Measurements from ENCODE around the gene CLN3. TPM values are rescaled to one million over a fixed set of nuclear protein-coding genes. Genes with fewer than 3 reads are reported as not detected.

CLN3 gene
- total and polyA plus RNA-seq, 4 experiments from 2014 or later = 16.8 to 63.6 (median 47.9) TPM

DNA sequence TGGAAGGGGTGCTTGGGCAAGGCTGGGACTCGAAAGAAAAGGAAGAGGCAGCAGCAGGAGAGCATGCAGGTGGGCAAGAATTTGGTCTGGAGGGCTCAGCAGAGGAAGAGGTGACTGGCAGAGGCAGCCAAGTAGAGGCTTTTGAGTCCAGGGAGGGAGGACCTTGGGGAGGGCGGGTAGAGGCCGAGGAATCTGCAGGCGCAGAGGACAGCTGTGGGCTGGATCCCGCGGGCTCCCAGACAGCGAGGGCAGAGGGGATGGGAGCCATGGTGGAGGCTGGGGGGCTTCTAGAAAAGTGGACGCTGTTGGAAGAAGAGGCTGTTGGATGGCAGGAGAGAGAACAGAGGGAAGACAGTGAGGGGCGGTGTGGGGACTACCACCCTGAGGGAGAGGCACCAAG lies 5.5 kb upstream of the CLN3 start:
- no peak for DNase-seq
- Histone ChIP-seq H3K4me1 (ENCODE audit: insufficient read depth, low read length) (peaks cover 50% of the 10 kb centered on the region), H3K27ac (ENCODE audit: low read depth, low read length) (no peak overlapping the region), H3K36me3 (ENCODE audit: insufficient read depth, low read length) (no peaks in the 10 kb centered on the region), H3K9me3 (ENCODE audit: control insufficient read depth in 1 of 2, low read length in 2 of 2) (no peaks in the 10 kb centered on the region), H3K27me3 (ENCODE audit: insufficient read depth, low read length) (no peaks in the 10 kb centered on the region), H3K4me3 (ENCODE audit: low read length in 2 of 2) (no peak overlapping the region)
- CTCF ChIA-PET (ENCODE audit: partially characterized antibody) = no interaction called here
- Mint-ChIP-seq H3K27me3 (no peaks in the 10 kb centered on the region), H3K4me3 (peak overlapping the region in 6 of 8 donors; percentile 41 to 57 (median 50)), H3K9me3 (no peaks in the 10 kb centered on the region), H3K36me3 (peaks cover 17 to 36% of the 10 kb centered on the region in 2 donors), H3K4me1 (peaks cover 39 to 55% (median 49%) of the 10 kb centered on the region in 4 donors), H3K27ac (peak overlapping the region; percentile 61 to 100 (median 94))
- intact Hi-C loops (cut with micrococcal nuclease) = no loop called here
- POLR2A ChIA-PET (ENCODE audit: partially characterized antibody) = no interaction called here

GRCh38 chr16:28496844-28497243 lies 5.0 kb upstream of the CLN3 start:
- no peak overlapping the region for H3K4me3 ChIP-seq (ENCODE audit: low read length in 2 of 2)
- Mint-ChIP-seq H3K27ac (peak overlapping the region; percentile 61 to 100 (median 98)), H3K9me3 (peaks cover 0 to 1% (median 0%) of the 10 kb centered on the region in 8 donors), H3K4me1 (peaks cover 39 to 60% (median 52%) of the 10 kb centered on the region in 4 donors), H3K27me3 (no peaks in the 10 kb centered on the region), H3K4me3 (peak overlapping the region in 7 of 8 donors; percentile 20 to 66 (median 46)), H3K36me3 (peaks cover 17 to 40% of the 10 kb centered on the region in 2 donors)
- H3K9me3 ChIP-seq (ENCODE audit: control insufficient read depth in 1 of 2, low read length in 2 of 2) = no peaks in the 10 kb centered on the region
- H3K4me1 ChIP-seq (ENCODE audit: insufficient read depth, low read length) = peaks cover 52% of the 10 kb centered on the region
- intact Hi-C loops (cut with micrococcal nuclease) = no loop called here
- H3K27me3 ChIP-seq (ENCODE audit: insufficient read depth, low read length) = no peaks in the 10 kb centered on the region
- no peak for DNase-seq
- no peak overlapping the region for H3K27ac ChIP-seq (ENCODE audit: low read depth, low read length)
- H3K36me3 ChIP-seq (ENCODE audit: insufficient read depth, low read length) = no peaks in the 10 kb centered on the region
- CTCF ChIA-PET (ENCODE audit: partially characterized antibody) = no interaction called here
- POLR2A ChIA-PET (ENCODE audit: partially characterized antibody) = interaction anchor here (0.8 kb wide), 1 partner anchor 38 kb away, joined by 5 read pairs; no protein-coding TSS in a partner anchor

DNA sequence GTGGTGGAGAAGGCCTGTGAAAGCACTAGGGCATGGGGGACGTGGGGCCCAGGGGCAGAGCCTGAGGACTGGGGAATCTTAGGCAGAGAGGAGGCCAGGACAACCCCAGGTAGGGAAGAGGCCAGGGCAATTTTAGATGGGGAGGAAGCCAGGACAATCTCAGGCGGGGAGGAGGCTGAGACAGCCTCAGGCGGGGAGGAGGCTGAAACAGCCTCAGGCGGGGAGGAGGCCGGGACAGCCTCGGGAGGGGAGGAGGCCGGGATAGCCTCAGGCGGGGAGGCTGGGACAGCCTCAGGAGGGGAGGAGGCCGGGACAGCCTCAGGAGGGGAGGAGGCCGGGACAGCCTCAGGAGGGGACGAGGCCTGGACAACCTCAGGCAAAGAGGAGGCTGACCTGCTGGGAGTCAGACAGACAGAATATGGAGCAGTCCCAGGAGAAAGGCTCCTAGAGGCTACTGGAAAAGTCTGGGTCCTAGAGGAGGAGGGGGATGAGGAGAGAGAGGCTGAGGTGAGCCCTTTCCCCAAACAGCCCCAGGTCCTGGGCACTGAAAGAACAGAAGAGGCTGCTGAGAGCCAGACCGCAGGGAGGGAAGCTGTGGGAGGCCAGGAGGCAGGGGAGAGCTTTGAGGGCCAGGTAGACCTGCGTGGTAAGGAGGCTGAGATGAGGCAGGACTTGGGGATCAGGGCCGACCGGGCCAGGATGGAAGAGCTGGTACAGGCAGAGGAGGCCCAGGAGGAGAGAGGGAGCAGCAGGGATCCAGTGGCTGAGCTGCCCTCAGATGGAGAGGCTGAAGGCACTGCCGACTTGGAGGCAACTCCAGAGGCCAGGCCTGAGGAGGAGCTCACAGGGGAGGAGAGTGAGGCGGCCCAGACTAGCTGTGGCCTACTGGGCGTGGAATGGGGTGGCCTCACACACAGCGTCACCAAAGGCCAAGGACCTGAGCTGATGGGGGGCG lies 4.2 kb upstream of the CLN3 start:
- Histone ChIP-seq H3K27ac (ENCODE audit: low read depth, low read length) (peak overlapping the region; percentile 80), H3K4me3 (ENCODE audit: low read length in 2 of 2) (no peak overlapping the region), H3K9me3 (ENCODE audit: control insufficient read depth in 1 of 2, low read length in 2 of 2) (no peaks in the 10 kb centered on the region), H3K36me3 (ENCODE audit: insufficient read depth, low read length) (no peaks in the 10 kb centered on the region), H3K27me3 (ENCODE audit: insufficient read depth, low read length) (no peaks in the 10 kb centered on the region), H3K4me1 (ENCODE audit: insufficient read depth, low read length) (peaks cover 57% of the 10 kb centered on the region)
- intact Hi-C loops (cut with micrococcal nuclease) = no loop called here
- POLR2A ChIA-PET (ENCODE audit: partially characterized antibody) = interaction anchor here (0.8 to 6.2 kb wide), 4 partner anchors 17 to 59 kb away, joined by 5 to 122 read pairs (median 35); partner anchors contain the start of gene SGF29
- H3K9me3 Mint-ChIP-seq = peaks cover 0 to 2% (median 0%) of the 10 kb centered on the region in 8 donors
- H3K36me3 Mint-ChIP-seq = peaks cover 17 to 43% of the 10 kb centered on the region in 2 donors
- no peak for DNase-seq
- CTCF ChIA-PET (ENCODE audit: partially characterized antibody) = no interaction called here
- H3K4me1 Mint-ChIP-seq = peaks cover 39 to 65% (median 58%) of the 10 kb centered on the region in 4 donors
- H3K27ac Mint-ChIP-seq = peak overlapping the region; percentile 96 to 100 (median 99)
- H3K27me3 Mint-ChIP-seq = no peaks in the 10 kb centered on the region
- peak overlapping the region; percentile 85 to 99 (median 94) for H3K4me3 Mint-ChIP-seq

DNA sequence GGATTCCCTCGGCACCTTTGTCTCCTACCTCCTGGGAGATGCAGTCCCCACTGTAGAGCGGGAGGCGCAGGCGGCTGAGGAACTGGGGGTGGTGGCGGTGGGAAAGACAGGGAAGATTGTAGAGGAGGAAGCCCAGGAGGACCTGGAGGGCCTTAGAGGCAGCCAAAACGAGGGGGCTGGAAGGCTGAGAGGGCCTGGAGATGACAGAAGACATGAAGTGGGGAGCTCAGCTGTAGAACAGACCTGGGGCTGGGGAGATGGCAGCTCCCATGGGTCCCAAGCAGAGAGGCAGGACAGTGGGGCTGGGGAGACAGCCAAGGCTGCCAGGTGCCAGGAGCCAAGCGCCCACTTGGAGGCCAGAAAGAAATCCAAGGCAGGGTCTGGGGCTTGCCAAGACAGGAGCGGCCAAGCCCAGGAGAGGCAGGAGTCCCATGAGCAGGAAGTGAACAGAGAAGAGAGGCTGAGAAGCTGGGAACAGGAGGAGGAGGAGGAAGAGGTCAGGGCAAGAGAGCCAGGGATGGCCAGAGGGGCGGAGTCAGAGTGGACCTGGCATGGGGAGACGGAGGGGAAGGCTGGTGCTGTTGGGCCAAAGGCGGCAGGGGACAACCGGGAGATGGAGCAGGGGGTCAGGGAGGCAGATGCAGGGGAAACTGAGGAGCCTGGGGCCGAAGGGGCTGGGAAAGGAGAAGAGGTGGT lies 3.4 kb upstream of the CLN3 start:
- DNase-seq = peak in 1 of 5 donors; percentile 8
- Mint-ChIP-seq H3K27me3 (no peaks in the 10 kb centered on the region), H3K4me3 (peak overlapping the region; percentile 85 to 99 (median 94)), H3K4me1 (peaks cover 39 to 65% (median 57%) of the 10 kb centered on the region in 4 donors), H3K9me3 (peaks cover 0 to 2% (median 0%) of the 10 kb centered on the region in 8 donors), H3K27ac (peak overlapping the region; percentile 96 to 100 (median 99)), H3K36me3 (peaks cover 17 to 43% of the 10 kb centered on the region in 2 donors)
- peaks cover 63% of the 10 kb centered on the region for H3K4me1 ChIP-seq (ENCODE audit: insufficient read depth, low read length)
- ChIA-PET CTCF (ENCODE audit: partially characterized antibody) (interaction anchor here (1.5 to 1.8 kb wide), 2 partner anchors 39 to 54 kb away, joined by 6 to 12 read pairs; no protein-coding TSS in a partner anchor), POLR2A (ENCODE audit: partially characterized antibody) (interaction anchor here (0.9 to 6.2 kb wide), 8 partner anchors 8 to 60 kb away, joined by 3 to 122 read pairs (median 13); partner anchors contain the start of gene SGF29)
- H3K9me3 ChIP-seq (ENCODE audit: control insufficient read depth in 1 of 2, low read length in 2 of 2) = no peaks in the 10 kb centered on the region
- H3K36me3 ChIP-seq (ENCODE audit: insufficient read depth, low read length) = no peaks in the 10 kb centered on the region
- intact Hi-C loops (cut with micrococcal nuclease) = no loop called here
- H3K27ac ChIP-seq (ENCODE audit: low read depth, low read length) = peak overlapping the region; percentile 80
- H3K4me3 ChIP-seq (ENCODE audit: low read length in 2 of 2) = peak overlapping the region; percentile 30 to 57
- H3K27me3 ChIP-seq (ENCODE audit: insufficient read depth, low read length) = no peaks in the 10 kb centered on the region

DNA sequence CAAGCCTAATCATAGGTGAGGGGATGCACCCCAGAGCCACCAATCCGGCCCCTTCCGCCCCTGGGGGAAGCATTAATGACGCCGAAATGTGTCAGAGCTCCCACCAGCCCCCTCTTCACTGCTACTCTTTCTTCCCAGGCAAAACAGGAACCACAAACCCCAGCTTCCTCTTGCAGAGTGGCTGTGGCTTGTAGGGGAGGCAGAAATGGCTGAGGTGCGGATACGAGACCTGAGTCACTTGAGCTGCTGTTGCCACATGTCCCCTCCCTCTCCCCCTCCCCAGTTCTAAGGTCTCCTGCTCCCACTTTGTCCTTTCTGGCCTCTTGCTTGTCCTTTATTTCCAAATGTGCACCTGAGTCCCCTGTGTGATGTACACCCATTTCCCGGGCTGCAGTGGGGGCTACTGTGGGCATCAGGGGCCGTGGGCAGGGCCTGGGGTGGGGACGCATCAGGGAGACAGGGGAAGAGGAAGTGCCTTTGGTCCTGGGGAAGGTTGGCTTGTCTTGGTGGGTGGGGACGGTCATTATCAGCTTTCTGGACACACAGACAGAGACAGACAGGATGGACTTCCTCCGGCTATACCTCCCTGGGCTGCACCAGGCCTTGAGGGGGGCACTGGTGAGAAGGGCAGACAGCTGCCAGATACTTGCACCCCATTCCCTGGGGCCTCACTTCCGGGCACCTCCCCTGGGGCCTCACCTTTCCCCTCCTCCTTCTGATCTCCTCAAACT lies 2.4 kb upstream of the CLN3 start, which contains the start of gene APOBR:
APOBR (plus strand) TSS at position 523 of the 731 bp plus-strand sequence; CDS start at position 562, 39 bp downstream.
- H3K27ac ChIP-seq (ENCODE audit: low read depth, low read length) = peak within 1 kb of the TSS; percentile 80
- H3K4me3 ChIP-seq (ENCODE audit: low read length in 2 of 2) = peak within 1 kb of the TSS; percentile 57 to 61
- peak; percentile 93 to 98 (median 94) for DNase-seq
- peaks cover 0 to 2% (median 0%) of the 10 kb centered on the region in 8 donors for H3K9me3 Mint-ChIP-seq
- peaks cover 68% of the 10 kb centered on the region for H3K4me1 ChIP-seq (ENCODE audit: insufficient read depth, low read length)
- intact Hi-C loops (cut with micrococcal nuclease) = loop anchor here (1.0 kb wide), 2 partner anchors 40 to 55 kb away; no protein-coding TSS in a partner anchor
- H3K9me3 ChIP-seq (ENCODE audit: control insufficient read depth in 1 of 2, low read length in 2 of 2) = no peaks in the 10 kb centered on the region
- H3K36me3 Mint-ChIP-seq = peaks cover 19 to 40% of the 10 kb centered on the region in 2 donors
- H3K4me3 Mint-ChIP-seq = peak within 1 kb of the TSS; percentile 85 to 99 (median 94)
- peaks cover 36 to 71% (median 60%) of the 10 kb centered on the region in 4 donors for H3K4me1 Mint-ChIP-seq
- ChIA-PET CTCF (ENCODE audit: partially characterized antibody) (interaction anchor here (1.1 to 1.8 kb wide), 5 partner anchors 40 to 216 kb away, joined by 3 to 12 read pairs (median 6); partner anchors contain the start of gene SGF29), POLR2A (ENCODE audit: partially characterized antibody) (interaction anchor here (0.5 to 6.2 kb wide), 21 partner anchors 9 to 888 kb away, joined by 3 to 122 read pairs (median 4); partner anchors contain the start of genes NUPR1, SBK1 and SGF29)
- H3K27ac Mint-ChIP-seq = peak within 1 kb of the TSS; percentile 96 to 100 (median 99)
- no peaks in the 10 kb centered on the region for H3K27me3 ChIP-seq (ENCODE audit: insufficient read depth, low read length)
- peaks cover 3% of the 10 kb centered on the region for H3K36me3 ChIP-seq (ENCODE audit: insufficient read depth, low read length)
- H3K27me3 Mint-ChIP-seq = no peaks in the 10 kb centered on the region

- no peaks in the 10 kb centered on the region for H3K27me3 Mint-ChIP-seq
- H3K9me3 Mint-ChIP-seq = peaks cover 0 to 2% (median 0%) of the 10 kb centered on the region in 8 donors
- Histone ChIP-seq H3K4me3 (ENCODE audit: low read length in 2 of 2) (peak overlapping the region; percentile 36 to 82), H3K4me1 (ENCODE audit: insufficient read depth, low read length) (peaks cover 70% of the 10 kb centered on the region), H3K9me3 (ENCODE audit: control insufficient read depth in 1 of 2, low read length in 2 of 2) (no peaks in the 10 kb centered on the region), H3K36me3 (ENCODE audit: insufficient read depth, low read length) (peaks cover 15% of the 10 kb centered on the region), H3K27ac (ENCODE audit: low read depth, low read length) (peak overlapping the region; percentile 93), H3K27me3 (ENCODE audit: insufficient read depth, low read length) (no peaks in the 10 kb centered on the region)
- peaks cover 25 to 48% of the 10 kb centered on the region in 2 donors for H3K36me3 Mint-ChIP-seq
- ChIA-PET CTCF (ENCODE audit: partially characterized antibody) (interaction anchor here (1.3 to 2.7 kb wide), 3 partner anchors 23 to 60 kb away, joined by 5 to 20 read pairs (median 9); no protein-coding TSS in a partner anchor), POLR2A (ENCODE audit: partially characterized antibody) (interaction anchor here (0.7 to 6.2 kb wide), 8 partner anchors 21 to 304 kb away, joined by 3 to 122 read pairs (median 8); partner anchors contain the start of gene SGF29)
- H3K4me1 Mint-ChIP-seq = peaks cover 36 to 81% (median 64%) of the 10 kb centered on the region in 4 donors
- peak overlapping the region; percentile 96 to 99 (median 98) for H3K4me3 Mint-ChIP-seq
- intact Hi-C loops (cut with micrococcal nuclease) = no loop called here
- peak overlapping the region; percentile 99 to 100 (median 100) for H3K27ac Mint-ChIP-seq
- DNase-seq = no peak
Observed at GRCh38 chr16:28492511-28492910, 637 bp upstream of the CLN3 start.

Measured in CD4-positive, alpha-beta memory T cell (primary cell).